ENCODE data around the gene PDE10A.

- TF ChIP-seq CTCF (conservative IDR thresholded peaks at IDR 0.05 in 1 of 2, IDR thresholded peaks at IDR 0.05 in 1 of 2; ENCODE audit: extremely low read depth in 1 of 2, insufficient read depth in 1 of 2, low read depth in 1 of 2, low read length in 2 of 2) (no peak), EZH2 (IDR thresholded peaks at IDR 0.05; ENCODE audit: borderline replicate concordance, low read length) (no peak)
Measured at GRCh38 chr6:165701005-165701404, 38.0 kb upstream of the PDE10A start.
